ENCODE data around the gene CD80.
A peak's percentile ranks its signal among the peaks of the same experiment; 100 is the strongest.

CD80 gene

DNA sequence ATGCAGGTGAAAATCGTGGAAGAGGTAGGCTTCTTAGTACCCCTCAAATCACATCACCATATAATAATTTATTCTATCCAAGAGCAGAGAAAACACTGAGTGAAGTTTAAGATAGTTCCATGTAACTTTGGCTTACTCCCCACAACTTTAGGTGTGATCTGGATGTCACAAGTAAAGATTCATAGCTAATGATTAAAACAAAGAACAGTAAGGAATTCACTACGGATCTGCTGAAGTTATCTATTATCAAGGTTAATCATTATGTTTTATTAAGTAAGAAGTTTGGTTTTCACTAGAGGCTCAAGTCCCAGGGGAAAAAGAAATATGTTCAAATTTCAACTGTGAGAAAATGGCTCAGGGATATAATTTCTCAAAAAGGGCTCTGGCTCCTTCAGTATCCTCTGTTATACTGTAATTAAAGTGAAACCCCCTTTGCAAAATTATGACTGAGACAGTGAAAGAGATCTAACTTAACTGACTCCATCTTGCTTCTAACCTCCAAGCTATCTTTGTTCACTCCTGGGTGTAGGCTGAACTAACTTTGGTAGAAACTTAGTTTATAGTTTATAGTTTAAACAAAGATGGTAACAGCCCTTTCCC, 17.1 kb downstream of the CD80 start:
- no peak for DNase-seq

- DNase-seq = no peak
Observed at GRCh38 chr3:119541547-119541946, 17.9 kb downstream of the CD80 start.

GRCh38 chr3:119538772-119539171, 20.6 kb downstream of the CD80 start:
- DNase-seq = no peak

DNA sequence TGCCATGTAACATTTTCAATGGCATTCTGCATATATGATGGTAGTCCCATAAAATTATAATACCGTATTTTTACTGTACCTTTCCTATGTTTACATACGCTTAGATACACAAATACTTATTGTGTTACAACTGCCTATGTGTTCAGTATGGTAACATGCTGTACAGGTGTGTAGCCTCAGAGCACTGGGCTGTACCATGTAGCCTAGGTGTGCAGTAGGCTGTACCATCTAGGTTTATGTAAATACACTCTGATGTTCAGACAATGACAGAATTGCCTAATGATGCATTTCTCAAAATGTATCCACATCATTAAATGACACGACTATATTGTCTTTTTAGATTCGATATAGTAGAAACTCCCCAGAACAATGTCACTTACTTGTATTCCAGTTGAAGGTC, 22.7 kb downstream of the CD80 start:
- DNase-seq = no peak

- DNase-seq = no peak
Observed at GRCh38 chr3:119534296-119534695, 25.1 kb downstream of the CD80 start.

- no peak for DNase-seq
Observed at GRCh38 chr3:119531151-119531550, 28.3 kb downstream of the CD80 start.

DNA sequence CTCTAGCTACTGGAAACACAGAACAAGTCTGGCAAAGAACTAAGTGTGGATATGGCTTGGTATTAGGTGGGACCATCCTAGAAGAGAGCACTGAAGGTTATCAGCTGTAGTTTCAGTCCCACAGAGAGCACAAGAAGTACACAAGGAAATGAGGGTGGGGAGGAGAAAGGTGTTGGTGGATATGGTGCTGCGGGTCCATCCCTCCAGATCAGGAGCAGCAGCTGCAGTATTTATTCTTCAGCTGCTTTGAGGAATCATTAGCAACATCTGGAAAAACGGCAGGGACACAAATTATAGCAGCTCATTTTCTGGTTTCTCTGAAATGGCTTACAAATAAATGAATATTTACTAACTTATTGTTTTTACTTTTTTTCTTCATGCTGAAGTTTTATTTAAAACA, 29.0 kb downstream of the CD80 start:
- no peak for DNase-seq

DNA sequence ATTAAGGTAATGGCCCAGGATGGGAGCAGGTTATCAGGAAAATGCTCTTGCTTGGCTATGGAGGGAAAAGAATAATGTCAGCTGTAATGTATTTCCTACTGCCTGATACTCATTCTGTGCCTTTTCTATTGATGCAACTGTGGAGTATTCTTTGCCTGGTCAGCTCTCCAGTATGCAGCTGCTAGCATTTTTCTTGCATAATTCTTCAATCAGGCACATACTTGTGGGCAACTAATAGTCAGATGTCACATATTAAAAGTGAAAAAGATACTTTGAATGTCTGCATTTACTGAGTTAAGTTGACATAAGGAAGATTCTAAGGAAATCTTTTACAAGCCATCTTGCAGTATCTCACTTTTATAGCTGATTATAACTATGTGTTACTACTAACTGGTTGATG, 29.5 kb downstream of the CD80 start:
- DNase-seq = no peak

GRCh38 chr3:119527714-119528113, 31.7 kb downstream of the CD80 start:
- no peak for DNase-seq

- DNase-seq = peak; percentile 23
Observed at GRCh38 chr3:119524931-119525662, 34.3 kb downstream of the CD80 start.

DNA sequence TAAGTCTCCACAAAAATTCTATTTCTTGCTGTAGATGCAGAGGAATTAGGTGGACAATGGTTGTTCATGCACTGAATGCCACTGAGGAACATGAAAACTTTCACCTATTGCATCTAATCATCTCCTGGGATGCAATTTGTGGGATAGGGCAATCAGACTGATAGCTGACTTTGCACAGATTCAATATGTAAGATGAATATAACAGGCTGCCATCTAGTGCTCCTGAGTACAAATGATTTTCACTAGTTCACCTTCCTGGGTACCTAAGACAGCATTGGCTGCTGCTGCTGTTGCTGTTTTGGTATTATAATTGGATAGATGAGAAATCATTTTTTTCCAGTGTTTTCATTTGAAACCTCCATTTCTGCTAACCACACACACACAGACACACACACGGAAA, 41.4 kb downstream of the CD80 start:
- DNase-seq = no peak

GRCh38 chr3:119517112-119517511, 42.3 kb downstream of the CD80 start:
- no peak for DNase-seq

GRCh38 chr3:119514637-119515036, 44.8 kb downstream of the CD80 start:
- no peak for DNase-seq

- DNase-seq = no peak
Observed at GRCh38 chr3:119510690-119511089, 48.7 kb downstream of the CD80 start.

GRCh38 chr3:119508172-119508845, 51.1 kb downstream of the CD80 start:
- peak; percentile 87 for DNase-seq

DNA sequence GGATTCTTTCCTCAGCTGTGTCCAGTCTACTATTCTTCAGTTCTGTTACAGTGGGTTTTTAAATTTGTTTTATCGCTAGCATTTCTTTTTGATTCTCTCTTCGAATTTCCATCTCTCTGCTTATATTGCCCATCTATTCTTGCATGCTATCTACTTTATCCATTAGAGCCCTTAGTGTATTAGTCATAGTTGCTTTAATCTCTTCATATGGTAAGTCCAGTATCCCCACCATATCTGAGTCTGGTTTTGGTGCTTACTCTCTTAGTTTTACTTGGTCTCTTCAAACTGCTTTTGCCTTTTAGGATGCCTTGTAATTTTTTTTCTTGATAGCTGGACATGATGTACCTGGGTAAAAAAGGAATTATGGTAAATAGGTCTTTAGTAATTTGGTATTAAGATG, 52.0 kb downstream of the CD80 start:
- DNase-seq = no peak

GRCh38 chr3:119506631-119507030, 52.8 kb downstream of the CD80 start:
- DNase-seq = no peak

- peak; percentile 42 for DNase-seq
Observed at GRCh38 chr3:119500901-119501300, 58.5 kb downstream of the CD80 start.

DNA sequence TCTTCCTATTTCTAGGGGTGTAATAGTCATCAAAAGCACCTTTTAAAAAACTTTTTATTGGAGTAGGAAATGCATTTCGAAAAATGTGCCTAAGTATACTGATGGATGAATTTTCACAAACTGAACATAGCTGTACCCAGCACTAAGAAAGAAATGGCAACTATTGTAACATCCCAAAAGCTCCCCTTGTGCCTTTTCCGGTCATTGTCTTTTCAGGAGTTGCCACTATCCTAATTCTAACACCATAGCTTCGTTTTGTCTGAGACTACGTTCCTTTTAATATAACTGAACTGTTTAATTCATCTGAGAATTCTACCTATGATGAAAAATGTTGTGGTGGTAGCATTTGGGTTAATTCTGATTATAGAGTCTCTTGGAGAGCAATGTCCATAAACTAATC, 59.1 kb downstream of the CD80 start:
- no peak for DNase-seq

DNA sequence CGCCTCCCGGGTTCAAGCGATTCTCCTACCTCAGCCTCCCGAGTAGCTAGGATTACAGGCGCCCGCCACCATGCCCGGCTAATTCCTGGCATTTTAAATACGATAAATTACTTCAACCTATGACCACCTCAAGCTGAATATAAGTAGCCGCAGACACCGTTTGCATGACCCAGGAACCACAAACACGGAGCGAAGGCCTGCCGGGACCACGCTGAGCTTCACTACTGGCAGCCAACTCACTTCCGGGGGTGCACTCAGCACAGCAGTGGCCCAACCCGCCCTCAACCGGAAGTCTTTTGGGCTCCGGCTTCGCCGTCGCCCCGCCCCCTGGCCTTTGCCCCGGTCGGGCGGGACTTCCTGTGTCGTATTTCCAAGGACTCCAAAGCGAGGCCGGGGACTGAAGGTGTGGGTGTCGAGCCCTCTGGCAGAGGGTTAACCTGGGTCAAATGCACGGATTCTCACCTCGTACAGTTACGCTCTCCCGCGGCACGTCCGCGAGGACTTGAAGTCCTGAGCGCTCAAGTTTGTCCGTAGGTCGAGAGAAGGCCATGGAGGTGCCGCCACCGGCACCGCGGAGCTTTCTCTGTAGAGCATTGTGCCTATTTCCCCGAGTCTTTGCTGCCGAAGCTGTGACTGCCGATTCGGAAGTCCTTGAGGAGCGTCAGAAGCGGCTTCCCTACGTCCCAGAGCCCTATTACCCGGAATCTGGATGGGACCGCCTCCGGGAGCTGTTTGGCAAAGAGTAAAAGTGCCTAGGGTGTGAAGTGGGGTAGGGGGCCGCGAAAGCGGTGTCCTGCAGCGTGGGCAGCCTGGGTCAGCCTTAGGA, 61.0 kb downstream of the CD80 start, which contains the start of gene TIMMDC1:
TIMMDC1 (plus strand) TSS at position 362 of the 826 bp plus-strand sequence; CDS start at position 549, 187 bp downstream.
- DNase-seq = peak; percentile 98

DNA sequence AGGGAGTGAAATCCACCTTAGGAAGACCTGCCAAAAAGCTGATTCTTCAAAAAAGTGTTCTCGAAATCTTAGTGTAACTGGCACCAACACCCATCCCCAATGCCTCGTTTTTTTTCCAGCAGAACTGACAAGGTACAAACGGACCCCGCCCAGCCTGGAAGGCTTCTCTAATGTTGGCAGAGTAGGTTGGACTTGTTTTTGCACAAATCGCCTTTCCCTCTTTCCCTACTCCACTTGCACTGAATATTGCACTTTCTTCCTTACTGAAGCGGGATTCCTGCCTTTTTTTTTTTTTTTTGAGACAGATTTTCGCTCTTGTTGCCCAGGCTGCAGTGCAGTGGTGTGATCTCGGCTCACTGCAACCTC, 61.6 kb downstream of the CD80 start:
- DNase-seq = peak; percentile 59

GRCh38 chr3:119494597-119494996, 64.8 kb downstream of the CD80 start:
- DNase-seq = no peak

DNA sequence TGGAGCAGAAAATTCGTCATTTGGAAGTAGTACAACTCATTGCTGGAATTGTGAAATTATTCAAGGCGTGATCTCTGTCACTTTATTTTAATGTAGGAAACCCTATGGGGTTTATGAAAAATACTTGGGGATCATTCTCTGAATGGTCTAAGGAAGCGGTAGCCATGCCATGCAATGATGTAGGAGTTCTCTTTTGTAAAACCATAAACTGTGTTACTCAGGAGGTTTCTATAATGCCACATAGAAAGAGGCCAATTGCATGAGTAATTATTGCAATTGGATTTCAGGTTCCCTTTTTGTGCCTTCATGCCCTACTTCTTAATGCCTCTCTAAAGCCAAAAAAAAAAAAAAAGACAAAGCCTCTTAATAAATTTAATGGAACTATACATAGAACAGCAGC, 66.6 kb downstream of the CD80 start:
- no peak for DNase-seq
